Body of pancreas (tissue), 4 donors: ENCODE data around the gene HCFC1. TPM values are rescaled to one million over a fixed set of nuclear protein-coding genes. Genes with fewer than 3 reads are reported as not detected.

ENCODE experiments used
- ATAC-seq: fragments of 150-250 bp; one replicate; pipeline ENCODE4 v1.9.1; 2016
- DNase-seq, 4 donors: peaks; one replicate each; pipeline ENCODE4 v3.0.0-alpha.2; 2019
- H3K27ac ChIP-seq, 4 donors: fragments of 200-600 bp; sonication (generic); 1 replicate in 3 of 4; 2 replicates in 1 of 4; pipeline versions ENCODE4 v1.5.1 to v1.6.1; 2016 to 2019; ENCODE audit warnings: mild to moderate bottlenecking in 1 of 4, mixed read lengths in 1 of 4, moderate library complexity in 1 of 4
- H3K27me3 ChIP-seq, 2 donors: fragments of 200-600 bp; sonication (generic); one replicate each; pipeline ENCODE4 v1.6.0; 2016; ENCODE audit warnings: mild to moderate bottlenecking in 1 of 2
- H3K36me3 ChIP-seq, 2 donors: fragments of 200-600 bp; sonication (generic); replicated peaks in 1 of 2; 2 replicates each; pipeline ENCODE4 v1.5.1; 2016; ENCODE audit warnings: low read depth in 2 of 2; ENCODE audit not compliant: insufficient read depth in 1 of 2
- H3K4me1 ChIP-seq: fragments of 200-600 bp; sonication (generic); one replicate; pipeline ENCODE4 v1.6.0; 2016
- H3K4me3 ChIP-seq, 2 donors: fragments of 200-600 bp; sonication (generic); 1 replicate in 1 of 2; 2 replicates in 1 of 2; pipeline ENCODE4 v1.5.1; 2016 to 2019
- H3K9me3 ChIP-seq, 3 donors: fragments of 200-600 bp; sonication (generic); 1 replicate in 2 of 3; 2 replicates in 1 of 3; pipeline ENCODE4 v1.5.1; 2016
- POLR2A ChIP-seq, 3 donors: fragments of 450-650 bp; IDR thresholded peaks; one replicate each; pipeline ENCODE4 v1.6.1; 2016; ENCODE audit warnings: antibody characterized with exemption in 3 of 3, mild to moderate bottlenecking in 2 of 3
- WGBS, 2 donors: methylation state at CpG; one replicate each; pipeline ENCODE4 v1.1.5; 2017; 5-methylcytosine and 5-hydroxymethylcytosine counted together
- intact Hi-C: fragments of 100-400 bp; cut with DNase I; formaldehyde crosslinking; loops from one replicate; pipeline ENCODE4 v1.15.1; 2023
- total RNA-seq, 2 donors: library from RNA; depleted of rRNA; stranded (reverse); fragments of >200 nt; gene quantifications; one replicate each; pipeline ENCODE4 v1.1.0, GENCODE V29; 2016
- TF ChIP-seq, protein P1 (sequence below), 7 experiments: fragments of 450-650 bp in 4 of 7; fragments of 200-600 bp in 3 of 7; sonication (generic) in 3 of 7; IDR thresholded peaks; one replicate each; pipeline ENCODE4 v1.5.1; 2016 to 2019; ENCODE audit warnings: antibody characterized with exemption in 7 of 7

The HCFC1 gene
- total RNA-seq, 2 donors from 2014 or later: 16.6 to 62.6 TPM

DNA sequence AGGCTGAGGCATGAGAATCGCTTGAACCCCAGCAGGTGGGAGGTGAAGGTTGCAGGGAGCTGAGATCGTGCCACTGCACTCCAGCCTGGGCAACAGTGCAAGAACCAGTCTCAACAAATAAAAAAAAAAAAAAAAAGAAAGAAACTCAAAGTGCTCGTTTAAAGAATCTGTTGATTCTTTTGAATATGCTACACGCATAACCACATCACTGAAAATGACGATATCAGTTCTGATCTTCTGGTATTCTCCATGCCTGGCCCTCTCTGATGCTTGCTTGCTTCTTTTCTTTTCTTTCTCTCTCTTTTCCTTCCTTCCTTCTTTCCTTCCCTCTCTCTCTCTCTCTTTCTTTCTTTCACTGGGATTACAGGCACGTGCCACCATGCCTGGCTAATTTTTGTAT, 59.8 kb downstream of the HCFC1 start:
- Histone ChIP-seq H3K27me3 (no peaks in the 10 kb centered on the region), H3K27ac (no peak overlapping the region), H3K4me1 (no peaks in the 10 kb centered on the region), H3K9me3 (no peaks in the 10 kb centered on the region), H3K4me3 (no peak overlapping the region), H3K36me3 (no peaks in the 10 kb centered on the region)
- ATAC-seq (no peak), DNase-seq (no peak)
- TF ChIP-seq, protein P1, sequence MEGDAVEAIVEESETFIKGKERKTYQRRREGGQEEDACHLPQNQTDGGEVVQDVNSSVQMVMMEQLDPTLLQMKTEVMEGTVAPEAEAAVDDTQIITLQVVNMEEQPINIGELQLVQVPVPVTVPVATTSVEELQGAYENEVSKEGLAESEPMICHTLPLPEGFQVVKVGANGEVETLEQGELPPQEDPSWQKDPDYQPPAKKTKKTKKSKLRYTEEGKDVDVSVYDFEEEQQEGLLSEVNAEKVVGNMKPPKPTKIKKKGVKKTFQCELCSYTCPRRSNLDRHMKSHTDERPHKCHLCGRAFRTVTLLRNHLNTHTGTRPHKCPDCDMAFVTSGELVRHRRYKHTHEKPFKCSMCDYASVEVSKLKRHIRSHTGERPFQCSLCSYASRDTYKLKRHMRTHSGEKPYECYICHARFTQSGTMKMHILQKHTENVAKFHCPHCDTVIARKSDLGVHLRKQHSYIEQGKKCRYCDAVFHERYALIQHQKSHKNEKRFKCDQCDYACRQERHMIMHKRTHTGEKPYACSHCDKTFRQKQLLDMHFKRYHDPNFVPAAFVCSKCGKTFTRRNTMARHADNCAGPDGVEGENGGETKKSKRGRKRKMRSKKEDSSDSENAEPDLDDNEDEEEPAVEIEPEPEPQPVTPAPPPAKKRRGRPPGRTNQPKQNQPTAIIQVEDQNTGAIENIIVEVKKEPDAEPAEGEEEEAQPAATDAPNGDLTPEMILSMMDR (IDR thresholded peaks at IDR 0.05): no peak
- no peak for TF ChIP-seq POLR2A (IDR thresholded peaks at IDR 0.05)
- 59 to 77% methylated on average over 5 to 6 of the region's 6 CpGs for WGBS, 2 donors
- intact Hi-C loops: no loop called here

GRCh38 chrX:153910446-153910845, 61.2 kb downstream of the HCFC1 start:
- ATAC-seq (no peak), DNase-seq (no peak)
- no peaks in the 10 kb centered on the region for H3K36me3 ChIP-seq
- H3K9me3 ChIP-seq: no peaks in the 10 kb centered on the region
- H3K27me3 ChIP-seq: no peaks in the 10 kb centered on the region
- intact Hi-C loops: no loop called here
- WGBS, 2 donors: 87% methylated on average over 3 of the region's 22 CpGs; no CpG with 5 or more reads in 1 of the 2 donors
- no peak overlapping the region for H3K4me3 ChIP-seq
- TF ChIP-seq, protein P1 (IDR thresholded peaks at IDR 0.05): no peak
- TF ChIP-seq POLR2A (IDR thresholded peaks at IDR 0.05): no peak
- no peak overlapping the region for H3K27ac ChIP-seq
- H3K4me1 ChIP-seq: no peaks in the 10 kb centered on the region

DNA sequence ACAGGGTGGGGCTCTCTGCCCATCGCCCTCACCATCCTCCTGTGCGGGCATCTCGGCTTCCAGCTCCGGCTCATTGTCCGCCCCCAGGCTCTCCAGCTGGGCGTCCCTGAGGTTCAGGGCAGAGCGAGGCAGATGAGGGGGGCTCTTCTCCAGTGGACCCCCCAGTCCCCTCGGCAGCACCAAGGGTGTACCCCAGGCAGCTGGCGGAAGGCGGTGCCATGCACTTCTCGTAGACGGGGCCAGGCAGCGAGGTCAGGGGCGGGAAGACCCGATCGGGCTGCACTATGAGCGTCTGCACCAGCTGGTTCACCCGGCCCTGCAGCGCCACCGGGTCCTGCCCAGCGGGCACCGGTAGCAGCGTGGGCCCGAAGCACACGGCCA, 61.6 kb downstream of the HCFC1 start:
- no peaks in the 10 kb centered on the region for H3K36me3 ChIP-seq
- no peak for DNase-seq
- H3K4me1 ChIP-seq: no peaks in the 10 kb centered on the region
- no peak overlapping the region for H3K27ac ChIP-seq
- no peaks in the 10 kb centered on the region for H3K9me3 ChIP-seq
- TF ChIP-seq, protein P1 (IDR thresholded peaks at IDR 0.05): no peak
- no peak for TF ChIP-seq POLR2A (IDR thresholded peaks at IDR 0.05)
- intact Hi-C loops: no loop called here
- no peaks in the 10 kb centered on the region for H3K27me3 ChIP-seq
- 84% methylated on average over 7 of the region's 25 CpGs; no CpG with 5 or more reads in 1 of the 2 donors for WGBS, 2 donors
- no peak overlapping the region for H3K4me3 ChIP-seq
- ATAC-seq: no peak

GRCh38 chrX:153909024-153909979, 62.3 kb downstream of the HCFC1 start:
- no peak overlapping the region for H3K4me3 ChIP-seq
- H3K9me3 ChIP-seq: no peaks in the 10 kb centered on the region
- no peak for DNase-seq
- H3K36me3 ChIP-seq: no peaks in the 10 kb centered on the region
- WGBS, 2 donors: 80% methylated on average over 1 to 15 of the region's 37 CpGs
- ATAC-seq: no peak
- no peak overlapping the region for H3K27ac ChIP-seq
- intact Hi-C loops: no loop called here
- H3K4me1 ChIP-seq: no peaks in the 10 kb centered on the region
- TF ChIP-seq, protein P1 (IDR thresholded peaks at IDR 0.05): no peak
- no peaks in the 10 kb centered on the region for H3K27me3 ChIP-seq
